GM18499 (cell line): ENCODE measurements around the gene TSPOAP1.

Experiments used
- ATAC-seq: cut with Tn5 transposase; IDR thresholded peaks from one replicate; pipeline ENCODE4 v1.9.1; 2021; ENCODE audit warnings: moderate number of reproducible peaks; ENCODE audit not compliant: insufficient read depth, unreplicated experiment

TSPOAP1 gene

DNA sequence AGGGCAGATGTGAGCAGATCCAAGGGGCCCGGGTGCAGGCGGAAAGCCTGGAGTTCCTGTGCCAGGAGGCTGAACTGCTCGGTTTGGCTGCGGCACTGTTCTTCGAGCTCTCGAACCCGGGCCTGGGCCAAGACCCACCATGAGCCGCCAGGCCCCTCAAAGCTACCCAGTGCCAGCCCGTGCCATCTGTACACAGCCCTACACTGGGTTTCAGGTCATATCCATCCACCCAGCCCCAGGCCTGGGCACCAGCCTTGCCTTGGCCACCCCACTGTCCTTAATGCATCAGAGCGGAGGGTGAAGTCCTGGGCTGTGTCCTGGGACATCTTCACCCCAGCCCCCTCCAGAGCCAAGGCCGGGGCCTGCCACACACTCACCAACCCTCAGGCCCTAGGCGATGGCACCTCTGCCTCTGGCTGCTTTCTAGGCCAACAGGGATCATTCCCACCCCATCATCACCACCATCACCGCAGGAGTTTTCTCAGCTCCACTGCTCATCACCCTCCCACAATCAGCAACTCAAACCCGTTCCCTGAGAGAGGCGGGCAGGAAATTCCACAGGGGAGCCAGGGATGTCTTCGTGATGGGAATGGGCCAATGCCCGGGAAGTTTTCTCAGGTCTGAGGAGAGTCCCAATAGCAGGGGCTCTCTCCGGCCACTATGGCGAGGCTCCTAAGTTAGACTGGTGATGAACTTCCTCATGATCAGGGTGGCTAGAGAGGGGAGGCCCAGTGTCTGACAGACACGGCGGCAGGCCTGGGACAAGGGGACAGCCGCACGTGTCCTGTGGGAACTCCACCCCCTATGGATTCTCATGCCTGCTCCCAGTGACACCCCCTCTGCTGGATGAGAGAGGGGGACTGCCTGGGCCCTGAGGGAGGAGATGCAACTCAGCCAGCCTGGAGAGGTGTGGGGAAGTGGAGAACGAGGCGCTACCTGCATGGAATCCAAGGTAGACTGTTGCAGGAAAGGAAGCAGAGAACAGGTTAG is 9.1 kb downstream of the TSPOAP1 start:
- ATAC-seq: no peak

GRCh38 chr17:58318627-58319172 is 9.9 kb downstream of the TSPOAP1 start:
- ATAC-seq: no peak

DNA sequence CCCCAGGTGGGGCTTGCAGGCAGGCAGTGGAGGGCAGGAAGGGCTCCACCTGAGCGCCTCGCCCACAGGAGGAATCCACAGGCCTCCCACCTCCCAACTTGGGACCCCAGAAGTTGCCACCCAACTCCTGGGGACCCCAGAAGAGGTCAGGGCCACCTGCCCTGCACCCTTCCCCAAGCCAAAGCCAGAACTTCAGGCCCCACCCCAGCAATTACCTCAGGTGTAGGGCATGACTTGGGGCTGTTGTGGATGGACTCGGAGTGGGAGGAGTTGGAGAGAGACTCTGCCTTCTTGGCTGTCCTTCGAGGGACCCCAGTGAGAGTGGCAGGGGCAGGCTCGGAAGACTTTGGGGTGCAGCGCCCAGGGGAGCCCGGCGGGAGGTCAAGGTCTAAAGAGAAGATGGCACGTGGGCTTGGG is 10.5 kb downstream of the TSPOAP1 start:
- no peak for ATAC-seq

DNA sequence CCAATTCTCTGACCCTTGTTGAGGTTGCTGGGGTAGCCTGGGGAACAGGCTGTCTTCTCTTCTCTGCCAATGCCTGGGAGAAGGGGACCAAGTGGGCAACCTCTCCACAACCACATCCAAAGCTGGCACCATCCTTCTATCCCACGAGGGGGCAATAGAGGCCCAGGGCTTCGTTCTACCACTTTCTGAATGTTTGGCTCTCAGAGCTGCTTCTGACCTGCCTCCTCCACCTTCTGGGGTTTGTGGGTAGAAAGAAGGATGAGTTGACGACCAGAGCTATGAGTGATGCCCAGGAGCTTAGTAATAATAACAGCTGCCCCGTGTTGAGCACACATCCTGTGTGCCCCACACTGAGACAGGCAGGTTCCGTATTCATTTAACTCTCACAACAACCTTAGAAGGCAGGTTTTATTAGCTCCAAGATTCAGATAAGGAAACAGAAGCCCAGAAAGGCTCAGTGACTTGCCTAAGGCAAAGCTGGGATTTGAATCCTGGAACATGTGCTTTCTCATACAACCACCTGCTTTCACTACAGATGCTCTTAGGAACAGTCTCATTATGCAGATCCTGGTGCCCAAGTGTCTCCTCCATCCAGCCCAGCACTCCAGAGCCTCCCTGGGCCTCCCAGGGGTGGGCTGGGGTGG is 11.1 kb downstream of the TSPOAP1 start:
- ATAC-seq: no peak

- no peak for ATAC-seq
These were observed 12.2 kb downstream of the TSPOAP1 start for GRCh38 chr17:58316260-58316960.

DNA sequence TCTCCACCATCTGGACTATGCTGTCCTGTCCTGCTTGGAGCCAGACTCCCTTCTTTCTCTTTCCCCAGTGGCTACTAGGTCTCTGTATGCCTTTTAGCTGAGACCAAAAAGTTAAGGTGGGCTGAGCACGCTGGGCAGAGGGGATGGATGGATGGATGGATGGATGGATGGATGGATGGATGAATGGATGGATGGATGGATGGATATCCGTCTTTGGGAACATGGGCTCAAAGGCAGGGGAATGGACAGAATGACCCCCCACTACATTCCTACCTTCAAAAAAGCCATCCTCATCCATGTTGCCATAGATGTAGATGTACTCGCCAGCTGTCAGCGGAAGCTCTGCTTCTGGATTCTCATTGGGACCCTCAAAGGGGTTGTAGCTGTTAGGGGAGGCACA is 12.8 kb downstream of the TSPOAP1 start:
- no peak for ATAC-seq

DNA sequence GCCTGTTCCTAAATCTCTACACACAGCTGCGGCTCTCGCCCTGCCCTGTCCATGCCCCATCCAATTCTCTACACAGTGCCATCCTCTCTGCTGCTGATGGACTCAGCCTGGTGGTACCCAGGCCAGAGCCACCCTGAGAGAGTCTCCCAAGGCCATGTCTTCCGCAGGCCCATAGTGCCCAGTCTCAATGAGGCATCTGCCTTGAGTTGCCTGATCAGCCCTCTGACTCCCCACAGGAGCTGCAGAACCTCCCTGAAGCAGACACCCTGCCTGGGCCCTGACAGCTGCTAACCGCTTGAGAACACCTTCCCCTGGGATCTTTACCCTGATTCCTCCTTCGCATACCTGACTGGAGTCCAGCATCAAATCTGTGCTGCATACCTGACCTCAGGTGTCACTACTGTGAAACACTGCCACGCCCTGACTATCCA is 13.3 kb downstream of the TSPOAP1 start:
- ATAC-seq: no peak

DNA sequence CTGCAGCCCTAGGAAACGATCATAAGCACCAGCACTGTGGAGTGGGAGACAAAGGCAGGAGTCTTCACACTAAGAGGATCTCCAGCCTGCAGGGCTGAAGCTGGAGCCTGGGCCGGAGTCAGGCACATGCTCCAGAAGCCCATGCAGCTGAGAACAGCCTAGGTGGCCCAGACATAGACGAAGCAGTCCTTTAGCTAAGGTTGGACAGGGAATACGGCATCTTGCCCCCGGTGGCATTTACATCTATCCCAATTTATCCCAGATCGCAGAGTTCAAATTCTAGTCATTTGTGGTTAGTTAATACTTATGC is 13.9 kb downstream of the TSPOAP1 start:
- no peak for ATAC-seq

GRCh38 chr17:58313815-58314705 is 14.5 kb downstream of the TSPOAP1 start:
- ATAC-seq: no peak

- no peak for ATAC-seq
These were observed 15.8 kb downstream of the TSPOAP1 start for GRCh38 chr17:58312829-58313228.

- no peak for ATAC-seq
These were observed 16.5 kb downstream of the TSPOAP1 start for GRCh38 chr17:58312021-58312630.

DNA sequence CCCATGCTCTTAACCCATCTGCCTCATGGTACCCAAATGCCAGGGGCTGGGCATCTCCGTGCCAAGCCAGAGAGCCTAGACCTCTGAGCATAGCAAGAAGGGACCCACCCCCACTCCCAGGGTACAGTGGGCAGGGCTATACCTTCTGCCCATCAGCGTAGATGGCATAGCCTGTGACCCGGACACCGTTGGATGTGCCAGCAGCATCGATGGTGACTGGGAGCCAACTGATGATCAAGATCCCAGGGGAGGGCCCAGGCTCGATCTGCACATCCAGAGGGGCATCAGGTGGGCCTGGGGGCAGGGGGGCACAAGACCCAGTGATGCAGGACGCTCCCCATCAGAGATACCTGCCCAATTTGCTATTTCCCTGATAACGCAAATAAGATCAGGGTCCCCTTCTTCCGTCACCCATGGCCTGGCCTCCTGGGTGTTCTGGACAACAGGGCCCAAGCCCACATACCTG is 17.1 kb downstream of the TSPOAP1 start:
- no peak for ATAC-seq

GRCh38 chr17:58310511-58311428 is 17.8 kb downstream of the TSPOAP1 start:
- ATAC-seq: no peak

- ATAC-seq: no peak
These were observed 18.7 kb downstream of the TSPOAP1 start for GRCh38 chr17:58309918-58310259.

- no peak for ATAC-seq
These were observed 19.3 kb downstream of the TSPOAP1 start for GRCh38 chr17:58308985-58309917.

DNA sequence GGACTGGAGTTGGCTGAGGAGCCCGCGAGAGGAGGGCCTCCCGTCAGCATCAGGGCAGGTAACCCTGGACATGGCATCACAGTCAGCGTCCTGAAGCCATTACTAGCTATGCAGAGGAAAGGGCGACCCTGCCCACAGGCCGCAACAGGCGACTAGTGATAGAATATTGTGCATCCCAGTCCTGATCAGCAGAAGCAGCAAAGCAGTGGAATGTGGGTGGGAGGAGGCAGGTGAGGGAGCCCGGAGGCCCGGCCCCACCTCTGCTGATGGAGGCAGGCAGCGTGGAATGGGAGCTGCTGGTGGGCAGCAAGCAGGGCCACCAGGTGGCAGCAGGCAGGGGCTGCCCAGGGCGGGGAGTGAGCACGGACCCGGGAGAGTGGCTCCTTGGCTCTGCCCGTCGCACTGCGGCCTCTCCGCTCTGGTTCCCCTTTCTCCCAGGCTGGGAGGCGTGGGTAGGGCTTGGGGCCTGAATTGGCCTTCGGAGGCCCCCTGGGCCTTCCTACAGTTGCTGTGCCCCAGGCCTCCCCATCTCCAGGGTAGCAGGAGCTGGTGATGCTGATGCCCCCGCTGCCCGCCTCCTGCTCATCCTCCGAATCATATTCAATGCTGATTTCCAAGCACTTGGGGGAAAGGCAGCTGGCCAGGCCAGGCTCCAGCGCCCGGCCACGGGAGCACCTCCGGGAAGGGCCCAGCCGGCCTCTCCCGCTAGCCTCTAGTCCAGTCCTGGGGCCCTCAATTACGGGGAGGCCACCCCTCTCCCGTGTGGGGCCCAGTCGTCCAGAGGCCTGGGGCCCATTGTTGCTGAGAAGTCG is 20.2 kb downstream of the TSPOAP1 start:
- no peak for ATAC-seq
